ENCODE data around the gene PIGT.

DNA sequence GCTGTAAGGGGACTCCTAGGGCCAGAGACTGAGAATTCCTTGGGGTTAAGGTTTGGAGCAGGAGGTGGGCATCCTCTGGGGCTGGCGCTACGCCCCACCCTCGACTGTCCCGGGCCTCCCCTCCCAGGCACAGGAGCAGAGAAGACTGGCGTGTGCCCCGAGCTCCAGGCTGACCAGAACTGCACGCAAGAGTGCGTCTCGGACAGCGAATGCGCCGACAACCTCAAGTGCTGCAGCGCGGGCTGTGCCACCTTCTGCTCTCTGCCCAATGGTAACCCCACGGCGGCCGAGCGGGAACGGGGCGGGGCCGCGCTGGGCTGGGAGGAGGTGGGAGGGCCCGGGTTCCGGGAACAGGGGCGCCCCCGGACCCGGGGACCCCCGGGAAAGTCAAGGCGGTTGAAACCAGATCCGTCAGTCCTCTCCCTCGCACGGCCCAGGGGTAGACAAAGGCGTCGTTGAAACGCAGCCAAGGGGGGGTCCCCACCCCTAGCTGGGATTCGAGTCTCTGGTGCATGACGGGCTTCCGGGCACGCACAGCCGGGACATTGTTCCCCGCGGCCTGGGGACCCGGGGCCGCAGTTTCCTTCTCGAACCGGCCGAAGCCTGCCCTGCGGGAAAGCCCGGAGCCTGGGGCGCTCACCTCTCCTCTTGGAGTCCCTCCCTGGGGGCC lies 54.5 kb downstream of the PIGT start:
- TF ChIP-seq, protein P1, sequence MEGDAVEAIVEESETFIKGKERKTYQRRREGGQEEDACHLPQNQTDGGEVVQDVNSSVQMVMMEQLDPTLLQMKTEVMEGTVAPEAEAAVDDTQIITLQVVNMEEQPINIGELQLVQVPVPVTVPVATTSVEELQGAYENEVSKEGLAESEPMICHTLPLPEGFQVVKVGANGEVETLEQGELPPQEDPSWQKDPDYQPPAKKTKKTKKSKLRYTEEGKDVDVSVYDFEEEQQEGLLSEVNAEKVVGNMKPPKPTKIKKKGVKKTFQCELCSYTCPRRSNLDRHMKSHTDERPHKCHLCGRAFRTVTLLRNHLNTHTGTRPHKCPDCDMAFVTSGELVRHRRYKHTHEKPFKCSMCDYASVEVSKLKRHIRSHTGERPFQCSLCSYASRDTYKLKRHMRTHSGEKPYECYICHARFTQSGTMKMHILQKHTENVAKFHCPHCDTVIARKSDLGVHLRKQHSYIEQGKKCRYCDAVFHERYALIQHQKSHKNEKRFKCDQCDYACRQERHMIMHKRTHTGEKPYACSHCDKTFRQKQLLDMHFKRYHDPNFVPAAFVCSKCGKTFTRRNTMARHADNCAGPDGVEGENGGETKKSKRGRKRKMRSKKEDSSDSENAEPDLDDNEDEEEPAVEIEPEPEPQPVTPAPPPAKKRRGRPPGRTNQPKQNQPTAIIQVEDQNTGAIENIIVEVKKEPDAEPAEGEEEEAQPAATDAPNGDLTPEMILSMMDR (IDR thresholded peaks at IDR 0.05): no peak
- no peak for TF ChIP-seq POLR2A (IDR thresholded peaks at IDR 0.05; ENCODE audit: low read length)
- TF ChIP-seq HOXA7 (CRISPR knock-in tag; IDR thresholded peaks at IDR 0.05): no peak
- TF ChIP-seq EP300 (IDR thresholded peaks at IDR 0.05): no peak
- TF ChIP-seq JUN (IDR thresholded peaks at IDR 0.05): no peak
- TF ChIP-seq CHD4 (IDR thresholded peaks at IDR 0.05; ENCODE audit: borderline replicate concordance): no peak
- no peak for TF ChIP-seq SMC3 (IDR thresholded peaks at IDR 0.05)
- TF ChIP-seq ZNF302 (CRISPR knock-in tag; IDR thresholded peaks at IDR 0.05): no peak
- TF ChIP-seq CBX2 (IDR thresholded peaks at IDR 0.05; ENCODE audit: borderline replicate concordance, low read depth): no peak
- TF ChIP-seq HOXB5 (CRISPR knock-in tag; IDR thresholded peaks at IDR 0.05): no peak
- TF ChIP-seq ZFP36 (IDR thresholded peaks at IDR 0.05; ENCODE audit: borderline replicate concordance, partially characterized antibody): no peak

Measured in A549 (cell line).